Measurements from ENCODE around the gene OGFOD3.
A peak's percentile ranks its signal among the peaks of the same experiment; 100 is the strongest.
"Not testable (repeated sequence)": the region's sequence is repeated elsewhere in the genome, so short reads cannot be mapped to it uniquely, and the experiment has no call there.

The OGFOD3 gene

DNA sequence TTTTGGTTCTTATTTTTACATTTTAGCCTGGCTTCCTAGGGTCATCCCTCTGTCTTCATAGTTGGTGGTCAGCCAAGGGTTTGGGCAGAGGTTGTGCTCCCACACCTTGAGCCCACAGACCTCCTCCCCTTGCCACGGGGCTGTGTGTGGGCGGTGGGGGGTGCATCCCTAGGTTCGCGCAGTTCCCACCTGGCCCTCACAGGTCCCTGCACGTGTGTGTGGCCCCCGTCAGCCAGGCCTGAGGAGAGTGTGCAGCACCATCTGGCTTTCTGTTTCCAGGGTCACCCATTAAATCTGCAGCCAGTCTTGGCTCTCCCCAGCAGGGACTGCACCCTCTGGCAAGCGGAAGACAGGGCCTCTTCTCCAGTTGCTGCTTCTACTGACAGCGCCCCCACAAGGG is 13.6 kb upstream of the OGFOD3 start:
- no peak for DNase-seq

GRCh38 chr17:82429824-82430223 is 11.4 kb upstream of the OGFOD3 start:
- DNase-seq: no peak

DNA sequence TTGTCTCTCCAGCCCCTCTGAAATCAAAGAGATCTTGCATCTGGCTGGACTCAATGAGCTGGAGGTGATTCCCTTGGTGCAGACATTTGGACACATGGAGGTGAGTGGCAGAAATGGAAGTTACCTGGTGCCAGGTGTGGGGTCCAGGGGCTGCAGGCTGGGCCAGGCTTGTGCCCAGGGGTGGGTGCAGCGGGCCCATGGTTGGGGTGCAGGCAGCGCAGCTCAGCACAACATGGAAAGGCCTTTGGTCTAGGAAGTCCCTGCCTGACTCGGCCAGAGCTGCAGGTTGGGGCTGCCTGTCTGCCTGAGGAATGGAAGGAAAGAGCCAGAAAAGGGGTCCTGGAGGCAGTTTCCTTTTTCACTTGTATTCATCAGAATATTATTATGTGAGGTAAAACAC is 10.2 kb upstream of the OGFOD3 start:
- DNase-seq: no peak

- no peak for DNase-seq
These were observed 6.4 kb upstream of the OGFOD3 start for GRCh38 chr17:82424863-82425159.

DNA sequence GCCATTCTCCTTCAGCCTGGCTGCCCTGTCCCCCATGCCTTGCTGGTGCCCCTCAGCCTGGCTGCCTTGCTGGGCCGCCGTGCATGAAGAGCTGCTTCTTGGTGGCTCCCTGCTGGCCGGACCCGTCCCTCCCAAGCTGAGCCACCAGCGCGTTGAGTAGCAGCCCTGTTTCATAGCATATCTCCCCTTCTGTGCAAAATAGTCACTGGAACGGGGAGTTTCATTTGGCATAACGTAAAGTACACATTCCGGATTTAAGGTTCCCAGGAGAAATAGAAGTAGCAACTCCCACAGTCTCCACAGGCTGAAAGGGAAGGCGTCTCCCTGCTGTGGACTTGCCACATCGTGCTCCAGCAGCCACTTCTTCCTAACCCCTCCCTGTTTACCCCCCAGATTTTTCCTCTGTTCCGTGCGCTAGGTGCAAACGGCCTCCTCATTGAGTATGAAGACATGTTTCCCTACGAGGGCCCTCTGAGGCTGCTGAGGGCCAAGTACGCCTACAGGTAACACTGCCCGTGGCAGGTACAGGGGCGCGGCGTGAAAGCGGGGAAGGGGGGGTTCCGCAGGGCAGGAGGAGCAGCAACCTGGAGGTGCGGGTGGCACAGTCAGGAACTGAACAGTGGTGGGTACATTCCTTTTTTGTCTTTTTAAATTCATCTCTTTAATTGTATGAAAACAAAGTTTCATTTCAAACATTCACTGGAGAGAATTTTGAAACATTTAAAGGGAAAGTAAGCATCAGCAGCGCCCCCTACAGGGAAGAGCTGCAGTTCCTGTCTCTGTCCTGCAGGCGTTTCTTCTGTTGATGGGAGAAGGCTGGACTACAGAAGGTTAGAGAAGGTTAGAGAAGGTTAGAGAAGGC is 5.8 kb upstream of the OGFOD3 start:
- DNase-seq: no peak

GRCh38 chr17:82419540-82419939 is 1.2 kb upstream of the OGFOD3 start:
- DNase-seq: no peak

GRCh38 chr17:82416771-82417170 is 1.6 kb downstream of the OGFOD3 start:
- DNase-seq: no peak

DNA sequence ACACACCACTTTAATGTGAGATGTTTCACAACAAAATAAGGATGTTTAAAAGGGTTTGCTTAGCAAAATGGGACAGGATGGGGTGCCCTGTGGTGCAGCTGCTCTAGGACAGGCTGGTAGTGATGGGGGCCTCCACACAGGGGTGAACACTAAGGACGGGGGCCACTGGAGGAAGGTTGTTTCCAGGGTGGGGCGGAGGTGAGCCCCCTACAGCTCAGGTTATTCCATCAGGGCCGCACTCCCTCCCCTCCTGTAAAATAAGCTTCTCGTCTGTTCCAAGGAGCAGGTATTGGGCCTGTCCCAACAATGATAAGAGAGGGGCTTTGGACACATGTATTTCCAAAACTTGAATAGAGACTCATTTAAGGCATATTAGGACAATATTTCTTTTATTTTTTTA is 2.1 kb downstream of the OGFOD3 start:
- no peak for DNase-seq

GRCh38 chr17:82415786-82416185 is 2.6 kb downstream of the OGFOD3 start:
- no peak for DNase-seq

GRCh38 chr17:82415336-82415735 is 3.0 kb downstream of the OGFOD3 start:
- no peak for DNase-seq

DNA sequence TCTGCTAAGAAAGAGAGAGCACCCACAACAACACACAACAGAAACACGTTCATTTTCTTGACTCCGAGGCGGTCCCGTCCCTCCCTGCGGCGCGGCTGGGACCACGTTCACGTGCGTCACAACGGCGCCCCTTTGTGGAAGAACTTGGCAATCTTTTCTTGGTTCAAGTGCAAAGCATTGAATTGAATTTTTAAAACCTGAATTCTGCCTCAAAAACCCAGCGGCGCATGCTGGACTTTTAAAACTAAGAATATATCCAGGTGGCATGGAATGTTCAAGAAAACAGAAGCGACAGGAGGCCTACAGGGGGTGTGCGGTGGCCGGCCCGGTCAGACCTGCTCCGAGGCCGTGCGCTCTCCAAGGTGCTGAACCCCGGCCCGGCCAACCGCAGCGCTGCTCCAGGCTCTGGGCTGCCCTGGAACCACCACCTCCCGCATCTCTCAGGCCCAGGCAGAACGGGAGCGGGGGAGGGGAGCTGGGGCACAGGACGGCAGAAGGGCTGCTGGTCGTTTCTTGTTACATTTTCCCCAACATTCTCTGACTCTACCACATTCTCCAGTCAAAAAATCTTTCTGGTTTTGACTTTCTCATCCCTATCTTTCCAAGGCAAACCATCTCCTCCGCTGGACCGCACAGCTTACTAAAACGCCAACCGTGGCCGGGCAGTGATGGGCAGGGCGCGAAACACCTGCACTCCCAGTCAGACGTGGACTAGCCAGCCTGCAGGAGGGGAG is 3.7 kb downstream of the OGFOD3 start:
- DNase-seq: peak; percentile 46

DNA sequence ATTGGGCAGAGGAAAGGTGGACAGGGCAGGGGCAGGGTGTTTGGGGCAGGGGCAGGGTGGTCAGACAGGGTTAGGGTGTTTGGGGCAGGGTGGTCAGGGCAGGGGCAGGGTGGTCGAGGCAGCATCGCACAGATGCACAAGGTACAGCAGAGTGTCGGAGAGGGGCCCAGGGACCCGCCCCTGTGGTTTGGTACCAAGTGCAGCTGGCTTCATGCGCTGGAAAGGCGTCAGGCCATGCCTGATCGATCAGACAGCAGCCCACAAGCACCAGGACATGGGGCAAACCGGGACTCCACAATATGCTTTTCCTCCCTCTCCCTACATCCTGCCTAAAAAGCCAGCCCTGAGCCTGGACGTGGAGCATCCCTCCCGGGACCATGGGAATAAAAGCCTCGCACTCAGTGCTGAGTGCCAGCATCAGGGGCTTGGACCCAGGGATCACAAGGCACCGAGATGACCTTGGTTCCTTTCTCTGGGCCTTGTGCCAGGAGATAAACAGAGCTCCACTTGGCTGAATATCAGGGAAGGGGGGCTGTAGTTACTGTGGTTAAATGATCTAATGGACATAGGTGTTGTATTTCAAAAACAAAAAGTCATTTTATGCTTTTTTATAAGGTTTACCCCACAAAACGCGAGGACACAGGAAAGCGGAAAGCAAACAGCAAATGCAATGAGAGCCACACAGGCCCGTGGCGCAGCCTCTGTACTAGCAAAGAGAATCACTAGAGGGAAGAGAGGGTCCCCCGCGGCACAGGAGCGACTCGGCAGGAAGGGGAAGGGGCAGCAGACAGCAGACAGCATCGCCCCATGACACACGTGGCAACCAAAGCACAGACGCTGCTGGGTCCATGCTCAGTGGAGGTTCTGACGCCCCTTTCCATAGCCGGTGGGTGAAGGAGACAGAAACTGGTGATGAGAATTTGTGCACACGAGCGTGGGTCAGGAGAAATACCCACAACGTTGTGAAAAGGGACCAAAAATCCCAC is 5.6 kb downstream of the OGFOD3 start:
- no peak for DNase-seq

DNA sequence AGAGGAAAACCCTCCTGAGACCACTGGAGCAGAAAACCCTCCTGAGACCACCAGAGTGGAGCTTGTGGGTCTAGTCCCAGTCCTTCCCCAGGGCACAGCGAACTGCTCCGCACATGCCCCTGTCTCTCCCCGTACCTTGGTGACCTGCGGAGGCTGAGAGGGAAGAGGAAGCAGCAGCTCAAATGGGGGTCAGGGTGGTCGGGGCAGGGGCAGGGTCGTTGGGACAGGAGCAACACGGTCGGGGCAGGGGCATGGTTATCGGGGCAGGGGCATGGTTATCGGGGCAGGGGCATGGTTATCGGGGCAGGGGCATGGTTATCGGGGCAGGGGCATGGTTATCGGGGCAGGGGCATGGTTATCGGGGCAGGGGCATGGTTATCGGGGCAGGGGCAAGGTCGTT is 6.3 kb downstream of the OGFOD3 start:
- not testable (repeated sequence) for DNase-seq

DNA sequence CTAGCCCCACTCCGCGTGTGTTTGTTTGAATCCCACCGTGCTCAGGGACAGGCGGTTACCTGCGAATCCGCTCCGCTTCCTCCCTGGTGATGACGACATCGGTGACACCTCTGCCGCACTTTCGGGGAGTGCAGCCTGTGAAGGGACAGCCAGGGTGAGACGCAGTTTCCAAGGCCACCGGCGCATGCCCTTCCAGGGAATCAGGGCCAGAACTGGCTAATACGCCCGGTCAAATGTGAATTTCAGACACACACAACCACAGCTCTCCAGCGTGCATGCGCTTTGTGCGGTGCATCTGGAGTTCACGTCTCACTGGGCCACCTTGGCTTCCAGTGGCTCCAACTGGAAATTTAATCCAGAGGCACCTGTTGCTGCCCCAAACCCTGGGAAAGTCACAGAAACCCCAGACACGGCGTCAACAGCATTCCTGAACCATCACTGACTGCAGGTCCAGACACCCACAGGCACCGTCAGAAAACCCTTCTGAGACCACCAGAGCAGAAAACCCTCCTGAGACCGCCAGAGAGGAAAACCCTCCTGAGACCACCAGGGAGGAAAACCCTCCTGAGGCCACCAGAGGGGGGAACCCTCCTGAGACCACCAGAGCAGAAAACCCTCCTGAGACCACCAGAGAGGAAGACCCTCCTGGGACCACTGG is 6.9 kb downstream of the OGFOD3 start:
- DNase-seq: no peak

GRCh38 chr17:82410014-82410716 is 8.2 kb downstream of the OGFOD3 start:
- DNase-seq: no peak

GRCh38 chr17:82408938-82409318 is 9.5 kb downstream of the OGFOD3 start:
- DNase-seq: no peak

DNA sequence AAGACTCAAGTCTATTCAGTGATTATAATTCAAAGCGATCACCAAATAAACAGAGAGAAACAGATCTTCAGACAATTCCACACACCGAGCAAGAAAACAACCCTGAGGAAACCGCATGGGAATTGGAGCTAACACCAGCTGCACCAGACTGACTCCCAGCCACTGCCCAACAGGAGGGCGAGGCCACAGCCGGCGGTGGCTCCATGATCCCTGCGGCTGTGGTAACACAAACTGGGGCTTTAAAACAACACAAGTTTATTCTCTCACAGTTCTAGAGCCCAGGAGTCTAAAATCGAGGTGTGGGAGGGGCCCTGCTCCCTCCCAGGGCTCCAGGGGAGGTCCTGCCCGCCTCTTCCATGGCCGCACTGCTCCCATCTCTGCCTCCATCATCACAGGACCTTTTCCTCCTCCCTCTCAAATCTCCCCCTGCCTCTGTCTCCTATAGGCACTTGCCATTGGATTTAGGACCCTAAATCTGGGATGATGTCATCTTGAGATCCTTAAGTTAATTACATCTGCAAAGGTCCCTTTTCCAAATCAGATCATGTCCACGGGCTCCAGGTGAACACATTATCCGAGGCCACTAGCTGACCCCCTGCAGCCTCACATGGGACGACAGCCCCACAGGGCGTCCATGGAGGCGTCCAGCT is 10.0 kb downstream of the OGFOD3 start:
- peak; percentile 50 for DNase-seq

DNA sequence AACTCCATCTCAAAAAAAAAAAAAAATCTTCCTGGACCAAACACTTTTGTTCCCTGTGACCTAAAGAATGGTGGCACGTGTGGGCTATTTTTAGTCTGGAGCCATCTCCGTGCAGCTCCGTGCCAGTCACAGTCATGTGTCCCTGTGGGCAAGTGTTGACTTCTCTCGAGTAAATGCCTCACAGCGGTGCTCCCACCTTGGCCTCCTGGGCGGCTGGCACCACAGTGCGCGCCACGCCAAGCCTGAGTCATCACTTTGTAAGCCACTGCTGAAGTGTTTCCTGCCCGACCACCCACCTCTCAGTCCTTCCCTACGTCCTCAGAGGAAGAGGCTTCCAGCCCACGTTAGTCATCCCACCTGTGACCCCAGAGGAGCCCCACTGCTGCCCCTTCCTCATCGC is 11.1 kb downstream of the OGFOD3 start:
- DNase-seq: no peak

- no peak for DNase-seq
These were observed 12.2 kb downstream of the OGFOD3 start for GRCh38 chr17:82406131-82406671.

GRCh38 chr17:82405051-82405450 is 13.3 kb downstream of the OGFOD3 start:
- no peak for DNase-seq
